ENCODE results near the gene USP34. TPM values are rescaled to one million over a fixed set of nuclear protein-coding genes. Genes with fewer than 3 reads are reported as not detected.

Gene USP34
- total RNA-seq, 1 experiment from 2014 or later: 89.4 TPM

DNA sequence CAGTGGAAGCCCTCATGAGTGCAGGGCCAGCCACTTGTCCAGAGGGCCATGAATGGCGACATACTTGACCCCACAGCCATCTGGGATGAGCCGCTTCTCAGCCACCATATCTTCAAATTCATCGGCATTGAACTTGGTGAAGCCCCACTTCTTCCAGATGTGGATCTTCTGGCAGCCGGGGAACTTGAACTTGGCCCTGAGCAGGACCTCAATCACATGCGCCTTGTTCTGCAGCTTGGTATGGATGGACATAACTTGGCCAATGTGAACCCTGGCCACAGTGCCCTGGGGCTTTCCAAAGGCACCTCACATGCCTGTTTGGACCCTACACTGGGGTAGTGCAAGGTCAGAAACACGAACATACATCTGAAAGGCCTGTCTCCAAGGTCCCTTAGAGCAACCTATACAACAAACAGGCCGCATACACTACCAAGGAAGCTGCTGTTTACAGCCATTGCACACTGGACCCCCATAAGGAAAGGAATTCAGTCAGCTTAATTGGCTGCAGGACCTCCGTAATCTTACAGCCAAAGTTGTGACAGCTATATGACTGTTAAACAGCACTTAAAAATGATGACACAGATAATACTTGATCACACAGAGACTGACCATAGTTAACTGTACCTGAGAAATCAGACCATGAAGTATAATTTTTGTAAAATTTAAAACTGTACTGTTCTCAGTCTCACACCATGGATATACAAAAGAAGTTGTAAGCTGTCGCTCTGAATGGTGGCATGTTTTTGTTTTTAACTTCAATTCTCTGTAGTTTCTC, 53.8 kb downstream of the USP34 start:
- Mint-ChIP-seq H3K4me3 (ENCODE audit: low read depth, unreplicated experiment) (no peak overlapping the region), H3K27ac (ENCODE audit: unreplicated experiment) (no peak overlapping the region), H3K4me1 (ENCODE audit: low read depth, unreplicated experiment) (peaks cover 16% of the 10 kb centered on the region), H3K9me3 (ENCODE audit: low read depth, unreplicated experiment) (no peaks in the 10 kb centered on the region), H3K27me3 (ENCODE audit: unreplicated experiment) (no peaks in the 10 kb centered on the region), H3K36me3 (ENCODE audit: insufficient read depth, unreplicated experiment) (peaks cover 7% of the 10 kb centered on the region)
- CTCF ChIA-PET: no interaction called here
- BruUV-seq (replicated peaks): no TSS peak
- DNase-seq: no peak
- intact Hi-C loops (cut with micrococcal nuclease; ENCODE audit: unreplicated experiment): no loop called here
- no peak for TF ChIP-seq CTCF (IDR thresholded peaks at IDR 0.05; ENCODE audit: unreplicated experiment)

GRCh38 chr2:61415265-61415664, 55.6 kb downstream of the USP34 start:
- H3K27ac Mint-ChIP-seq (ENCODE audit: unreplicated experiment): no peak overlapping the region
- intact Hi-C loops (cut with micrococcal nuclease; ENCODE audit: unreplicated experiment): no loop called here
- no peaks in the 10 kb centered on the region for H3K27me3 Mint-ChIP-seq (ENCODE audit: unreplicated experiment)
- no peak for DNase-seq
- peaks cover 15% of the 10 kb centered on the region for H3K36me3 Mint-ChIP-seq (ENCODE audit: insufficient read depth, unreplicated experiment)
- BruUV-seq (replicated peaks): no TSS peak
- H3K4me1 Mint-ChIP-seq (ENCODE audit: low read depth, unreplicated experiment): peaks cover 20% of the 10 kb centered on the region
- CTCF ChIA-PET: no interaction called here
- no peak for TF ChIP-seq CTCF (IDR thresholded peaks at IDR 0.05; ENCODE audit: unreplicated experiment)
- no peak overlapping the region for H3K4me3 Mint-ChIP-seq (ENCODE audit: low read depth, unreplicated experiment)
- H3K9me3 Mint-ChIP-seq (ENCODE audit: low read depth, unreplicated experiment): no peaks in the 10 kb centered on the region

DNA sequence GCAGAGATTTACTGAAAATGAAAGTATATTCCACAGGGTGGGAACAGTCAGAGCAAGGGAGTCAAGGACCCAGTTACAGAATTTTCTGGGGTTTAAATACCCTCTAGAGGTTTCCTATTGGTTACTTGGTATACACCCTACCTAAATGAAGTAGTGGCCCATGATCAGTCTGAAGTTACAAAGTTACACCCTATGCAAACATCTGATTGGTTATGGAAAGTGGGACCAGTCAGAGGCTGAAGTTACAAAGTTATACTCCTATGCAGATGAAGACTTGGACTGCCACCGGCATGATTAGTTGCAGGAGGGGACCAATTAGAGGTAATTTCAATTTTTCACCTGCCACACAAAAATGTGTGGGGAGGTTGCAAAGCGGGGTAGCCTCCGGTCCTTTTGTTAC, 56.2 kb downstream of the USP34 start:
- no peaks in the 10 kb centered on the region for H3K9me3 Mint-ChIP-seq (ENCODE audit: low read depth, unreplicated experiment)
- H3K4me1 Mint-ChIP-seq (ENCODE audit: low read depth, unreplicated experiment): peaks cover 20% of the 10 kb centered on the region
- CTCF ChIA-PET: no interaction called here
- DNase-seq: no peak
- TF ChIP-seq CTCF (IDR thresholded peaks at IDR 0.05; ENCODE audit: unreplicated experiment): no peak
- intact Hi-C loops (cut with micrococcal nuclease; ENCODE audit: unreplicated experiment): no loop called here
- H3K27me3 Mint-ChIP-seq (ENCODE audit: unreplicated experiment): no peaks in the 10 kb centered on the region
- BruUV-seq (replicated peaks): no TSS peak
- H3K36me3 Mint-ChIP-seq (ENCODE audit: insufficient read depth, unreplicated experiment): peaks cover 15% of the 10 kb centered on the region
- H3K27ac Mint-ChIP-seq (ENCODE audit: unreplicated experiment): no peak overlapping the region
- H3K4me3 Mint-ChIP-seq (ENCODE audit: low read depth, unreplicated experiment): no peak overlapping the region

DNA sequence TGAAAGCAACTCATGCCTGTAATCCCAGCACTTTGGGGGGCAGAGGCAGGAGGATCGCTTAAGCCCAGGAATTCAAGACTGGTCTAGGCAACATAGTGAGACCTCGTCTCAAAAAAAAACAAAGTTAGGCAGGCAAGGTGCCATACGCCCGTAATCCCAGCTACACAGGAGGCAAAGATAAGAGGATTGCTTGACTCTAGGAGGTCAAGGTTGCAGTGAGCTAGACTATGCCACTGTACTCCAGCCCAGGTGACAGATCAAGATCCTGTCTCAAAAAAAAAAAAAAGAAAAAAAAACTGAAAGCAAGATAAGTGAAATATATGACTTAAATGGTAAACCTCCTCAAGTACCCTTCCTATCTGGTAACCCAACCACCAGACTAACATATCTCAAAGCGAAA, 59.8 kb downstream of the USP34 start:
- H3K4me3 Mint-ChIP-seq (ENCODE audit: low read depth, unreplicated experiment): no peak overlapping the region
- no peak for DNase-seq
- CTCF ChIA-PET: interaction anchor here (0.7 kb wide), 2 partner anchors 44 to 227 kb away, joined by 3 to 4 read pairs; no protein-coding TSS in a partner anchor
- TF ChIP-seq CTCF (IDR thresholded peaks at IDR 0.05; ENCODE audit: unreplicated experiment): no peak
- intact Hi-C loops (cut with micrococcal nuclease; ENCODE audit: unreplicated experiment): no loop called here
- H3K9me3 Mint-ChIP-seq (ENCODE audit: low read depth, unreplicated experiment): no peaks in the 10 kb centered on the region
- peaks cover 15% of the 10 kb centered on the region for H3K36me3 Mint-ChIP-seq (ENCODE audit: insufficient read depth, unreplicated experiment)
- no peaks in the 10 kb centered on the region for H3K27me3 Mint-ChIP-seq (ENCODE audit: unreplicated experiment)
- H3K27ac Mint-ChIP-seq (ENCODE audit: unreplicated experiment): no peak overlapping the region
- no TSS peak for BruUV-seq (replicated peaks)
- peaks cover 20% of the 10 kb centered on the region for H3K4me1 Mint-ChIP-seq (ENCODE audit: low read depth, unreplicated experiment)
